CD14-positive monocyte (primary cell): ENCODE measurements around the gene VPS39. TPM values are rescaled to one million over a fixed set of nuclear protein-coding genes. Genes with fewer than 3 reads are reported as not detected.

Experiments
- DNase-seq, 3 donors: peaks; one replicate each; pipeline ENCODE4 v3.0.0-alpha.2; 2011 to 2022
- H2AFZ ChIP-seq: 2 replicates; pipeline ENCODE4 v1.6.0; 2012; ENCODE audit warnings: mild to moderate bottlenecking, low read depth, low read length, inconsistent platforms; ENCODE audit not compliant: insufficient read depth, poor library complexity, severe bottlenecking
- H3K27ac ChIP-seq, 2 donors: 1 replicate in 1 of 2; 2 replicates in 1 of 2; pipeline ENCODE4 v1.5.1; 2012 to 2013; ENCODE audit warnings: low read length in 2 of 2, control low read depth in 1 of 2, inconsistent platforms in 1 of 2, low read depth in 1 of 2, mild to moderate bottlenecking in 1 of 2
- H3K27me3 ChIP-seq, 2 donors: one replicate each; pipeline versions ENCODE4 v1.6.0 to v1.6.1; 2011 to 2013; ENCODE audit warnings: low read length in 2 of 2; ENCODE audit not compliant: control insufficient read depth in 2 of 2, insufficient read depth in 2 of 2
- H3K36me3 ChIP-seq, 2 donors: replicated peaks in 1 of 2; 1 replicate in 1 of 2; 2 replicates in 1 of 2; pipeline versions ENCODE4 v1.5.1 to v1.6.1; 2012 to 2013; ENCODE audit warnings: low read length in 2 of 2, control low read depth in 1 of 2, inconsistent platforms in 1 of 2, mild to moderate bottlenecking in 1 of 2; ENCODE audit not compliant: insufficient read depth in 2 of 2, control insufficient read depth in 1 of 2
- H3K4me1 ChIP-seq, 2 donors: 1 replicate in 1 of 2; 2 replicates in 1 of 2; pipeline versions ENCODE4 v1.5.1 to v1.6.1; 2012 to 2013; ENCODE audit warnings: low read length in 2 of 2, control low read depth in 1 of 2, inconsistent platforms in 1 of 2, mild to moderate bottlenecking in 1 of 2, moderate library complexity in 1 of 2; ENCODE audit not compliant: insufficient read depth in 2 of 2, control insufficient read depth in 1 of 2
- H3K4me2 ChIP-seq: replicated peaks from 2 replicates; pipeline ENCODE3; 2012; ENCODE audit warnings: low read length, moderate library complexity, mild to moderate bottlenecking; ENCODE audit not compliant: poor library complexity, severe bottlenecking; ENCODE audit errors: extremely low read depth
- H3K4me3 ChIP-seq, 3 experiments: fragments of 200-600 bp in 1 of 3; sonication (generic) in 1 of 3; replicated peaks in 1 of 3; 1 replicate in 2 of 3; 2 replicates in 1 of 3; pipeline ENCODE4 v1.5.1; 2011 to 2013; ENCODE audit warnings: low read length in 3 of 3, mild to moderate bottlenecking in 3 of 3, control low read depth in 2 of 3, low read depth in 2 of 3, inconsistent platforms in 1 of 3, moderate library complexity in 1 of 3
- H3K79me2 ChIP-seq: 2 replicates; pipeline ENCODE4 v1.6.0; 2012; ENCODE audit warnings: mild to moderate bottlenecking, control low read depth, inconsistent platforms, low read length, moderate library complexity; ENCODE audit not compliant: insufficient read depth
- H3K9ac ChIP-seq: 2 replicates; pipeline ENCODE4 v1.6.0; 2017; ENCODE audit warnings: low read length, mild to moderate bottlenecking; ENCODE audit not compliant: insufficient read depth, poor library complexity, severe bottlenecking
- H3K9me3 ChIP-seq, 2 donors: replicated peaks in 1 of 2; 1 replicate in 1 of 2; 2 replicates in 1 of 2; pipeline versions ENCODE4 v1.5.1 to v1.6.1; 2012 to 2013; ENCODE audit warnings: low read length in 2 of 2, control low read depth in 1 of 2; ENCODE audit not compliant: control insufficient read depth in 1 of 2, insufficient read depth in 1 of 2
- H4K20me1 ChIP-seq: 2 replicates; pipeline ENCODE4 v1.6.0; 2012; ENCODE audit warnings: mild to moderate bottlenecking, low read length, control low read depth, moderate library complexity; ENCODE audit not compliant: insufficient read depth
- H3K27ac Mint-ChIP-seq, 7 donors: one replicate each; pipeline ENCODE4 v1.8.0; 2020; ENCODE audit warnings: mild to moderate bottlenecking in 7 of 7, mixed read lengths in 7 of 7, moderate library complexity in 6 of 7, inconsistent platforms in 2 of 7
- H3K27me3 Mint-ChIP-seq, 3 donors: one replicate each; pipeline ENCODE4 v1.8.0; 2021 to 2022; ENCODE audit warnings: low read depth in 3 of 3, mild to moderate bottlenecking in 3 of 3, mixed read lengths in 3 of 3, moderate library complexity in 3 of 3, inconsistent platforms in 1 of 3
- H3K36me3 Mint-ChIP-seq, 2 donors: one replicate each; pipeline ENCODE4 v1.8.0; 2020; ENCODE audit warnings: mixed read lengths in 2 of 2, inconsistent platforms in 1 of 2, mild to moderate bottlenecking in 1 of 2
- H3K4me1 Mint-ChIP-seq: one replicate; pipeline ENCODE4 v1.8.0; 2020; ENCODE audit warnings: mild to moderate bottlenecking, mixed read lengths
- H3K4me3 Mint-ChIP-seq, 2 donors: one replicate each; pipeline ENCODE4 v1.8.0; 2020; ENCODE audit warnings: mild to moderate bottlenecking in 2 of 2, mixed read lengths in 2 of 2, moderate library complexity in 1 of 2
- H3K9me3 Mint-ChIP-seq, 7 donors: one replicate each; pipeline ENCODE4 v1.8.0; 2020 to 2022; ENCODE audit warnings: mixed read lengths in 7 of 7, mild to moderate bottlenecking in 6 of 7, moderate library complexity in 6 of 7, inconsistent platforms in 2 of 7
- WGBS: methylation state at CpG from one replicate; pipeline ENCODE4 v1.1.5; 2013; ENCODE audit warnings: missing lambda C conversion rate; ENCODE audit not compliant: insufficient coverage; 5-methylcytosine and 5-hydroxymethylcytosine counted together
- intact Hi-C, 2 donors: fragments of 100-400 bp; cut with micrococcal nuclease; formaldehyde crosslinking; loops; one replicate each; pipeline versions ENCODE4 v1.15.0 to v1.15.1; 2023
- polyA plus RNA-seq, 3 donors: library from polyadenylated mRNA; depleted of rRNA in 1 of 3; unstranded in 2 of 3; stranded (reverse) in 1 of 3; fragments of 300-500 nt in 2 of 3; fragments of >200 nt in 1 of 3; fragmentation: Illumina TruSeq in 2 of 3; gene quantifications; 1 replicate in 2 of 3; 2 replicates in 1 of 3; pipeline ENCODE4 v1.2.3, GENCODE V29; 2012 to 2021
- small RNA-seq: library from RNA; depleted of rRNA; stranded (forward); fragments of <200 nt; gene quantifications from one replicate; pipeline ENCODE3, GENCODE V24; 2012; ENCODE audit warnings: low read depth; ENCODE audit not compliant: insufficient read length
- TF ChIP-seq, protein P1 (sequence below): fragments of 200-600 bp; IDR thresholded peaks from one replicate; pipeline ENCODE4 v1.8.0; 2022; ENCODE audit warnings: antibody characterized with exemption, mild to moderate bottlenecking

Gene VPS39
- polyA plus RNA-seq, 3 donors: 16.8 to 102 (median 25.8) TPM

DNA sequence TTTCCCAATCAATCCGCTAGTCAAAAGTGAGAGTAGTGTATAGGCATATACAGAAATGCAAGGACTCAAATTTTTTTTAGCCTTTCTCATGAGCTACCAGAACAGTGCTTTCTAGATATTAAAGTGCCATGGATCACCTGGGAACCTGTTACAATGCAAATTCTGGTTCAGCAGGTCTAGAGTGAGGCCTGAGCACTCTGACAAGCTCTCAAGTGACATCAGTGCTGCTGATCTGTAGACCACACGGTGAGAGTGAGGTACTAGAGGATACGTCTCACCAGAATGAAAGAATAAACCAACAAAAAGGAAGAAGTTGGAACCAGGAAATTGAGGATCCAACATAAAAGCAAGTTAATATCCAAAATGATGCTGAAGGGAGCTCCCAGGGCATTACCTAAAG lies 97.7 kb downstream of the VPS39 start:
- no peaks in the 10 kb centered on the region for H3K36me3 Mint-ChIP-seq
- H3K4me2 ChIP-seq: no peak overlapping the region
- H3K27me3 ChIP-seq: no peaks in the 10 kb centered on the region
- intact Hi-C loops: no loop called here
- H3K79me2 ChIP-seq: no peaks in the 10 kb centered on the region
- H2AFZ ChIP-seq: no peak overlapping the region
- no peaks in the 10 kb centered on the region for H3K36me3 ChIP-seq
- H3K9me3 Mint-ChIP-seq: peaks cover 0 to 4% (median 0%) of the 10 kb centered on the region in 7 donors
- H3K4me3 ChIP-seq: no peak overlapping the region
- peaks cover 0 to 2% (median 0%) of the 10 kb centered on the region in 3 donors for H3K27me3 Mint-ChIP-seq
- peaks cover 68% of the 10 kb centered on the region for H3K4me1 Mint-ChIP-seq
- peak overlapping the region in 1 of 2 donors; percentile 5 for H3K27ac ChIP-seq
- no peak for DNase-seq
- H4K20me1 ChIP-seq: no peaks in the 10 kb centered on the region
- TF ChIP-seq, protein P1, sequence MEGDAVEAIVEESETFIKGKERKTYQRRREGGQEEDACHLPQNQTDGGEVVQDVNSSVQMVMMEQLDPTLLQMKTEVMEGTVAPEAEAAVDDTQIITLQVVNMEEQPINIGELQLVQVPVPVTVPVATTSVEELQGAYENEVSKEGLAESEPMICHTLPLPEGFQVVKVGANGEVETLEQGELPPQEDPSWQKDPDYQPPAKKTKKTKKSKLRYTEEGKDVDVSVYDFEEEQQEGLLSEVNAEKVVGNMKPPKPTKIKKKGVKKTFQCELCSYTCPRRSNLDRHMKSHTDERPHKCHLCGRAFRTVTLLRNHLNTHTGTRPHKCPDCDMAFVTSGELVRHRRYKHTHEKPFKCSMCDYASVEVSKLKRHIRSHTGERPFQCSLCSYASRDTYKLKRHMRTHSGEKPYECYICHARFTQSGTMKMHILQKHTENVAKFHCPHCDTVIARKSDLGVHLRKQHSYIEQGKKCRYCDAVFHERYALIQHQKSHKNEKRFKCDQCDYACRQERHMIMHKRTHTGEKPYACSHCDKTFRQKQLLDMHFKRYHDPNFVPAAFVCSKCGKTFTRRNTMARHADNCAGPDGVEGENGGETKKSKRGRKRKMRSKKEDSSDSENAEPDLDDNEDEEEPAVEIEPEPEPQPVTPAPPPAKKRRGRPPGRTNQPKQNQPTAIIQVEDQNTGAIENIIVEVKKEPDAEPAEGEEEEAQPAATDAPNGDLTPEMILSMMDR: no peak
- no peaks in the 10 kb centered on the region for H3K9me3 ChIP-seq
- H3K27ac Mint-ChIP-seq: peak overlapping the region in 3 of 7 donors; percentile 71 to 77 (median 74)
- H3K4me3 Mint-ChIP-seq: no peak overlapping the region
- H3K4me1 ChIP-seq: peaks cover 69 to 74% of the 10 kb centered on the region in 2 donors
- no CpG with 5 or more reads among the region's 3 CpGs for WGBS
- H3K9ac ChIP-seq: no peak overlapping the region

DNA sequence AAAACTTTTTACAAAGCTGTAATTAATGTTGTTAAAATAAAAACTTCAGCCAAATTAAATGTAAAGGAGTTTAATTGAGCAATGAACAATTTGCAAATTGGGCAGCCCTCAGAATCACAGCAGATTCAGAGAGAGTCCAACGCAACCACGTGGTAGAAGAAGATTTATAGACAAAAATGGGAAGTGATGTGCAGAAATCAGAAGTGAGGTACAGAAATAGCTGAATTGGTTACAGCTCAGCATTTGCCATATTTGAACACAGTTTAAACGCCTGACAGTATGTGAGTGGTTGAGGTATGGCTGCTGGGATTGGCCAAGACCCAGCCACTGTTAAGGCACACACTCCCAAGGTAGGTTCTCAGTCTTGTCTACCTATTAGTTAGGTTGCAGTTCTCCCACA lies 99.3 kb downstream of the VPS39 start:
- Histone ChIP-seq H3K27me3 (no peaks in the 10 kb centered on the region), H3K4me3 (no peak overlapping the region), H3K4me1 (peaks cover 85 to 89% of the 10 kb centered on the region in 2 donors), H3K9me3 (no peaks in the 10 kb centered on the region), H3K27ac (peak overlapping the region in 1 of 2 donors; percentile 49), H3K79me2 (no peaks in the 10 kb centered on the region), H3K36me3 (no peaks in the 10 kb centered on the region), H4K20me1 (no peaks in the 10 kb centered on the region), H3K4me2 (peak overlapping the region; percentile 17), H3K9ac (no peak overlapping the region), H2AFZ (peak overlapping the region; percentile 37)
- WGBS: 0% methylated on average over 3 of the region's 3 CpGs
- TF ChIP-seq, protein P1: no peak
- H3K36me3 Mint-ChIP-seq: no peaks in the 10 kb centered on the region
- intact Hi-C loops: no loop called here
- H3K4me1 Mint-ChIP-seq: peaks cover 79% of the 10 kb centered on the region
- H3K27ac Mint-ChIP-seq: peak overlapping the region; percentile 51 to 87 (median 75)
- H3K4me3 Mint-ChIP-seq: peak overlapping the region in 1 of 2 donors; percentile 27
- peak; percentile 32 to 54 (median 45) for DNase-seq
- peaks cover 0 to 4% (median 0%) of the 10 kb centered on the region in 7 donors for H3K9me3 Mint-ChIP-seq
- H3K27me3 Mint-ChIP-seq: peaks cover 0 to 2% (median 0%) of the 10 kb centered on the region in 3 donors

Small RNA genes within 50 kb of the gene (small RNA-seq; reads per million reads assigned to genes)
- gene MIR627: 5.2 reads per million, percentile 52 among the genes with 10 or more reads in this experiment

Other genes with a start within 250 kb of the VPS39 start
- 10 to 100 TPM; 12.8 to 16.0 (median 14.2) TPM for gene EHD4, start 235.7 kb downstream of the VPS39 start, polyA plus RNA-seq
- not detected for gene PLA2G4E, start 187.3 kb downstream of the VPS39 start, polyA plus RNA-seq
- gene PLA2G4D, start 113.7 kb downstream of the VPS39 start, polyA plus RNA-seq: not detected
- gene PLA2G4F, start 51.7 kb downstream of the VPS39 start, polyA plus RNA-seq: not detected
- 10 to 100 TPM; 14.5 to 24.4 (median 21.1) TPM for gene GANC, start 64.9 kb upstream of the VPS39 start, polyA plus RNA-seq
- gene TMEM87A, start 65.1 kb upstream of the VPS39 start, polyA plus RNA-seq: 10 to 100 TPM; 24.4 to 49.4 (median 39.3) TPM
- 10 to 100 TPM in 1 of 3 donors, 1 to 10 TPM in 2; 2.9 to 76.5 (median 3.6) TPM for gene CAPN3, start 151.2 kb upstream of the VPS39 start, polyA plus RNA-seq